AG20443 (cell line): ENCODE results near the gene AP3S2.

Experiments used
- DNase-seq: peaks from one replicate; pipeline ENCODE4 v3.0.0; 2012; ENCODE audit warnings: low spot score, mixed read lengths

The AP3S2 gene

GRCh38 chr15:89814112-89814742, 79.6 kb downstream of the AP3S2 start:
- peak; percentile 57 for DNase-seq

- peak; percentile 43 for DNase-seq
These were observed 80.2 kb downstream of the AP3S2 start for GRCh38 chr15:89813381-89814111.

GRCh38 chr15:89812847-89813320, 80.9 kb downstream of the AP3S2 start:
- DNase-seq: no peak

- peak; percentile 78 for DNase-seq
These were observed 81.6 kb downstream of the AP3S2 start for GRCh38 chr15:89812011-89812846.

DNA sequence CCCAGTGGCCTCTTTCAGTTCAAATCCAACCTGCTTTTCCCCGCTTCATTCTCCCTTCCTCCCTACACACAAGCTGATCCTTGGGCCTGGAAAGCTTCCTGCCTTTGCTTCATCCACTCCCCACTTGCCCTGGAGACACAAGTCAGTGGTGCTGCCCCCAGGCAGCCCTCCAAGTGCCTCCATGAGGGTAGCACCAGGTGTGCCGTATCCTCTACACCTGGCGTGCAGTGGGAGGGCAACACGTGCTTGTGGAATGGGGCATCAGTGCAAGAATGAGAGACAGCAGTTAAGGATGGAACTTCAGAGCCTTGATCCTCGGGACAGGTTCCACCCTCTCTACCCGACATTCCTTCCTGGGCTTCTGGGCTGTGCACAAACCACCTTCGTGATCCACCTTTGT, 83.0 kb downstream of the AP3S2 start:
- DNase-seq: no peak

- DNase-seq: no peak
These were observed 84.0 kb downstream of the AP3S2 start for GRCh38 chr15:89809787-89810148.

DNA sequence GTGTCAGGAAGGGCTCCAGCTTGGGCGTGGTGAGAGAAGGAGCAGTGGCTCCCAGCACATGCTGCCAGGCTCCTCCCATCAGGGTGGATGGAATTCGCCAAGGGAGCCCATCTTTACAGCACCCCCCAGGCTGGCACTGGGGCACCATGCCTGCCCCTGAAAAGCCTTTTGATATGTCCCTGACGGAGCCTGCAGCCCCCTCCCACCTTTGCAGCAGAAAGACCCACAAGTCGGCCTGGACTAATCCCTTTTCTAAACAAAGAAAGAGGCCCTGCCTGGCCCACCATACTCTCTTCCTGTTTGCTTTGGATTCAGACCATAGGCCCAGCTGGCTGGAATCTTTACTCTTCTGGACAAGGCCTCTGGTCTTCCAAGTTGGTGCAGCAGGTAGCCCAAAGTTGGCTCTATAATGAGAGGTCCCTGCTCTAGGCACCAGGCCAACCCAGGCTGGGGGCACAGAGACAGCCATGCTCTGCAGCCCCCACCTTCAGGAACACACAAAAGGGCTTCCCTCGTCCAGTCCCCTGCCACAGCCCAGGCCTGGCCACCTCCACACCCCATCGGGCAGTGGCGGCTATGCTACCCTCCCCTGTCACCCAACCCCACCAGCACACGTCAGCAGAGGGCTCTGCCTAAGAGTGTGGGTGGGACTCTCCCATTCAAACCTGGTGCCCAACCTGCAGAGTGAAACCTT, 84.6 kb downstream of the AP3S2 start:
- DNase-seq: no peak

GRCh38 chr15:89808160-89808870, 85.5 kb downstream of the AP3S2 start:
- no peak for DNase-seq

- DNase-seq: no peak
These were observed 86.1 kb downstream of the AP3S2 start for GRCh38 chr15:89807689-89808088.

- no peak for DNase-seq
These were observed 86.9 kb downstream of the AP3S2 start for GRCh38 chr15:89806559-89807550.

DNA sequence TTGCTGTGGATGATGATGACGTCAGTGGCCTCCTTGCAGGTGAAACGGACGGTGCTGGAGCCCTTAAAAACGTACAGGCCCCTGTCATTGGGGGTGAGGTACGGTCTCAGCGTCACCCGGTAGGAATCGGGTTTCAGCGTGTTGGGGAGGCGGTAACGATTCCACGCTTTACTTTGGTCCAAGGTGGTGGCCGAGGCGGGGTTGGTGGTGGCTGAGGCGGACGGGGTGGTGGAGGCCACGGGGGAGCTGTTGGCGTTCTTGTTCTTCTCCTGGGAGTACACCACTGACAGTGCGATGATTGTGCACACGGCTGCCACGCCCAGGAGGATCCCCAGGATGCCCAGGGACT, 87.6 kb downstream of the AP3S2 start:
- no peak for DNase-seq

- DNase-seq: no peak
These were observed 88.3 kb downstream of the AP3S2 start for GRCh38 chr15:89805241-89806209.

GRCh38 chr15:89803941-89804800, 89.6 kb downstream of the AP3S2 start:
- no peak for DNase-seq

- DNase-seq: no peak
These were observed 90.6 kb downstream of the AP3S2 start for GRCh38 chr15:89802986-89803824.

DNA sequence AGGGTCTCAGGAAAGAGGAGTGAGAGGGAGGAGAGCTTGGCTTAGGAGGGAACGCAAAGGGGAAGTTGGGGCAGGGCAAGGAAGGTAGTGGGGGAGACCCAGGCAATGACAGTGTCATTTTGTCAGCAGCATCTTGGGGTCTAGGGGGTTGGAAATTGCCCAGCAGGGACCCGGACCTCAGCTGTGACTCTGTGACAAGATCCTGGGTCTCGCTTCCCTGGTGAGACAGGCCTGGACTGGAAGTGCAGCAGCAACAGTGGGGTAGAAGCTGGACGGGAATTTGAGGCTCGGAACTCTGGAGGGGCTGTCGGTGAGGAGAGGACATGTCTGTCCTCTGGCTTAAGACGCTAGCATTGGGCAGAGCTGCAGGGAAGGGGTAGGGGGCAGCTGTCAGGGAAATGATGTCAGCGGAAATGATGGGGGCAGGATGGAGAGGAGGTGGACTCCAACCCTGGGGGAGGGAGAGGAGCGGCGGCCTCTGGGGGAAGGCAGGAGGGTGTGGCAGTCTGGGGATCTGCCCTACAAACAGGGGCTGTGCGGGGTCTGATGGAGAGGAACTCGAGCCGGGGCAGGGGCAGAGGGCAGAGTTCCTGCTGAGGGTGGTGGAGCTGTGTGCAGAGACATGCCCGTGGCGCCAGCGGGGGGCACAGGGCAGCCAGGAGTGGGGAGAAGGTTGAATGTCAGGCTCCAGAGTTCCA, 91.4 kb downstream of the AP3S2 start:
- DNase-seq: no peak

DNA sequence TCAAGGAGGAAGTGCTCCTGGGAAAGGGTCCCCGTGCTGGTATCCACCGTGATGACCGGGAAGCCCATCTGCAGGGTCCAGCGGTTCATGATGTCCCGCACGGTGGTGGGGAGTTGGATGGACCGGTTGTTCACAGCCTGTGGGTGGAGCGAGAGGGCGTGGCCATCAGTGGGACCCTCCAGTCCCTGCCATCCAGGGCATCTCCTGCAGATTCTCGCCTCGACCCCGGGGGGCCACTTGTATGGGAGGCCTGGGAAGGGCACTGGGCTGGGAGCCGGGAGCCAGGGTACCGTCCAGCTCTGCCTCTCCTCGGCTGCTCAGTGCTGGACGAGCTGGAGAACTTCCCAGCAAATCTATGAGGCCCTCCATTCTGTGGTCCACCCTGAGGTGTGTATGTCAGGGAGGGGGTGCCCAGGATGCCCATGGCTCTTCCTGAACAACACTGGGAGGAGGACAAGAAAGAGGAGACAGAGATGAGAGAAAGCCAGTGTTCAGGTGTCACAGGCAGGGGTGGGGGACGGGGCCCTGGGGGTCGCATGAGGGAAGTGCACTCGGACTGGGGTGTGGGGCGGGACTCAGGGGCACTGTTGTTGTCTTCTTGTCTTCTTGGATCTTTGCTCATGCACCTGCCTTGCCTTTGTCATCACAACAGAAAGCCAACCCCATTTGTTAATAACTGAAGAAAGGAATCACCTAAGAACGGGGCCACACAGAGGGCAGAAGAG, 92.2 kb downstream of the AP3S2 start:
- no peak for DNase-seq
